Measurements from ENCODE around the gene BMPR2. TPM values are rescaled to one million over a fixed set of nuclear protein-coding genes. Genes with fewer than 3 reads are reported as not detected.
"Not testable (repeated sequence)": the region's sequence is repeated elsewhere in the genome, so short reads cannot be mapped to it uniquely, and the experiment has no call there.

Gene BMPR2
- total RNA-seq, 1 donor = 50.6 TPM

DNA sequence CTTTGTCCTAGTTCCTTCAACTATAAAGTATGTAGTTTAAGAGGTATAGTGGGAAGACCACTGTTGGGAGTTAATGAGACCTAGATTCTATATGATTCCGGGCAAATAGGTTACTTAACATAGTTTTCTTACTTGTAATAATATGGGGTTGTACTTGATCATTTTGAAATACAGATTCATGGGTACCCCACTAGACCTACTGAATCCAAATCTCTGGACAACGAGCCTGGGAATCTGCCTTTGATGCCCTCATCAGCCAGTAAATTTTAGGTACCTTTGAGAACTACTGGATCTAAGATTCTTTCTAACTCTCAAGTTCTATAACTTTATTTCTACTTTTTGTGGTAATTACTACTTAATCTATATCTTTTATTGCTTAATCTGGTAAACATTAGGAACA, 6.6 kb downstream of the BMPR2 start:
- H3K4me3 ChIP-seq (ENCODE audit: low read depth, low read length) = no peak overlapping the region
- DNase-seq (ENCODE audit: low read depth) = no peak
- TF ChIP-seq CTCF (IDR thresholded peaks at IDR 0.05; ENCODE audit: insufficient read depth, low read length) = no peak

DNA sequence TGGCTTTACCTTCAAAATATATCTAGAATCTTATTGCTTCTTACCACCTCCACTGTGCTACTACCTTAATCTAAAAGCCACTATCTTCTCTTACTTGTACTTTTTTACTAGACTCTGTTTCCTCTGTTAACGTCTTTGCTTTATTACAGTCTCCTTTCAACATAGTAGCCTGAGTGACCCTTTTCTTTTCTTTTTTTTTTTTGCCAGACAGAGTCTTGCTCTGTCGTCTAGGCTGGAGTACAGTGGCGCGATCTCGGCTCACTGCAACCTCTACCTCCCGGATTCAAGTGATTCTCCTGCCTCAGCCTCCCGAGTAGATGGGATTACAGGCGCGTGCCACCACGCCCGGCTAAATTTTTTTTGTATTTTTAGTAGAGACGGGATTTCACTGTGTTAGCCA, 10.4 kb downstream of the BMPR2 start:
- DNase-seq (ENCODE audit: low read depth); H3K4me3 ChIP-seq (ENCODE audit: low read depth, low read length): not testable (repeated sequence)

DNA sequence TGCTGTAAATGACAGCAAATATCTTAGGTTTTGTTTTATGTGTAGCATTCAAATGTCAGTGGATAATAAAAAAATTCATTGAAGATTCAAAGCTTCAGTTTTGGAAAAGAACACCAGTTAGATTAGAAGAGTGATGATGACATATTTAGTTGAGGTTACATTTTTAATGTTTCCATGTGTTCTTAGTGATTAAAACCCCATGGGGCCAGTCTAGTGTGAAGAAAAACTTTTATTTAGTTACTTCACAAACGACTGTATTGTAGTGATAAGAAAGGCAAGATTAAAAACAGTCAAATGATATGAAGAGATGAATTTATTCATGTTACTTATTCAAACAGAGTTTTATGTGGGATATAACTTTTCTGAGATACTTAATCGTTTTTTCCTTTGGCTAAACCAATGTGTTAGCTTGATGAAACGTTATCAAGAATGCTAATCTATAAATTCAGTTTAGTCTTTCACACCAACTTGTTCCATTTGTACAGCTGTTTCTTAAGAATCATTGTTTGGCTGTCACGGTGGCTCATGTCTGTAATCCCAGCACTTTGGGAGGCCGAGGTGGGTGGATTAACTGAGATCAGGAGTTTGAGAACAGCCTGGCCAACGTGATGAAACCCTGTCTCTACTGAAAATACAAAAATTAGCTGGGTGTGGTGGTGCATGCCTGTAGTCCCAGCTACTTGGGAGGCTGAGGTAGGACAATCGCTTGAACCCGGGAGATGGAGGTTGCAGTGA, 11.6 kb downstream of the BMPR2 start:
- no peak for TF ChIP-seq CTCF (IDR thresholded peaks at IDR 0.05; ENCODE audit: insufficient read depth, low read length)
- H3K4me3 ChIP-seq (ENCODE audit: low read depth, low read length) = no peak overlapping the region
- peak; percentile 78 for DNase-seq (ENCODE audit: low read depth)

- H3K4me3 ChIP-seq (ENCODE audit: low read depth, low read length) = no peak overlapping the region
- no peak for TF ChIP-seq CTCF (IDR thresholded peaks at IDR 0.05; ENCODE audit: insufficient read depth, low read length)
- no peak for DNase-seq (ENCODE audit: low read depth)
These were observed 24.8 kb downstream of the BMPR2 start for GRCh38 chr2:202400941-202401340.

- no peak overlapping the region for H3K4me3 ChIP-seq (ENCODE audit: low read depth, low read length)
- DNase-seq (ENCODE audit: low read depth) = no peak
- TF ChIP-seq CTCF (IDR thresholded peaks at IDR 0.05; ENCODE audit: insufficient read depth, low read length) = no peak
These were observed 29.7 kb downstream of the BMPR2 start for GRCh38 chr2:202405798-202406197.

DNA sequence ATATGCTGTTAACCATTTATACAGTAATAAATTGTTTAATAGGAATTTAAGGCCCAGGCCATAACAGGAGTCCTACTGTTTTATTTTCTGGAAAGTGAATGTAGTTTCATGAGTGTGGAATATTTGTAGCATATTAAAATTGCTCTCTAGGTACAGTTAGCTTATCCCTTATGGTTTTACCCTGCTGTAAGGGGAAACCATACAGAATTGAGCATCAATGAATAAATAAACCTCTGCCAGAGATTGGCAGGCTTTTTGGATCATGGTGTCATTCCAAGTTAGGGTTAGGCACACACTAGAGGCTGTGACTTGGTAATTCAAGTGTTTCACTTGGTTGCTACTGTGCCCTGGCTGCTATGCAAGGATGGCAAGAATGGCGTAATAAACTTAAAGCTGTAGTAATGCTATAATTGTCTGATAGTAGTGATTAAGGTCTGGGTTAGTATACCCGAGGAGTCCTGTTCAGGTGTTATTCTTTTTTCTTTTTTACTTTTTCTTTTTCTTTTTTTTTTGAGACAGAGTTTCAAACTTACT, 30.4 kb downstream of the BMPR2 start:
- DNase-seq (ENCODE audit: low read depth) = no peak
- no peak overlapping the region for H3K4me3 ChIP-seq (ENCODE audit: low read depth, low read length)
- no peak for TF ChIP-seq CTCF (IDR thresholded peaks at IDR 0.05; ENCODE audit: insufficient read depth, low read length)

- peak; percentile 57 for DNase-seq (ENCODE audit: low read depth)
- H3K4me3 ChIP-seq (ENCODE audit: low read depth, low read length) = no peak overlapping the region
- no peak for TF ChIP-seq CTCF (IDR thresholded peaks at IDR 0.05; ENCODE audit: insufficient read depth, low read length)
These were observed 32.5 kb downstream of the BMPR2 start for GRCh38 chr2:202408546-202409140.
